HFF-Myc (cell line): ENCODE data around the gene DDX50.

ENCODE experiments used
- DNase-seq: peaks from one replicate; pipeline ENCODE4 v3.0.0-alpha.2; 2011; ENCODE audit warnings: low read depth; ENCODE audit errors: extremely low read depth
- H3K4me3 ChIP-seq: replicated peaks from 2 replicates; pipeline ENCODE4 v1.5.1; 2011; ENCODE audit warnings: low read depth, mild to moderate bottlenecking, control low read depth, low read length
- TF ChIP-seq, protein P1 (sequence below): IDR thresholded peaks from 2 replicates; pipeline ENCODE4 v1.5.1; 2012; ENCODE audit warnings: mild to moderate bottlenecking, low read depth, low read length, control low read depth; ENCODE audit errors: missing control alignments

The DDX50 gene

DNA sequence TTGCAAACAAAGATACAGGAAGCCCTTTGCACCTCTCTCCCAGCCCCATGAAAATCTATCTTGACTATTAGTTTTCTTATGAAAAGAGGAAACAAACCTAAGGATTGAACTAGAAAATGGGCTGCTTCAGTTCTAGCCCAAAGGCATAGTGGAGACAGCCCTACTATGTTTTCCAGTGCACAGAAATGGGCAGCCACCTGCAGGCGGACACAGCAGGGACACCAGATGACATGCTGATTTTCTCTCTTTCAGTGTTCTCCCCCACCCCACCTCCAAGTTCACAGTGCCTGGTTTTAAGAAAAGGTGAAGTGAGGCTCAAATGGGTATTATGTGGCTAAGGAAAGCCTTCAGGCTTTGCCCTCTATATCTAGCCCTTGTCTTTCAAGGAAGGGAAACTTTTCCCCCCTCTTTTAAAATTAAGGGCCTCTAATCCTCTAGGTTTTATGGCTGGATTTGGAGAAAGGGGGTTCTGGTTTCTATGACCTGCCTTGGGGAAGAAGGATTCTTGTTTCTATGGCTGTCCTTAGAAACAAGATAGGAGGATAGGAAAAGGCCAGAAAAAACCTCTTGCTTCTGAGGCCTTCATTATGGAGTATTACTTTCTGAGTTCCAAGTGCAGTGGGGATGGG, 23.5 kb upstream of the DDX50 start:
- no peak overlapping the region for H3K4me3 ChIP-seq
- TF ChIP-seq, protein P1, sequence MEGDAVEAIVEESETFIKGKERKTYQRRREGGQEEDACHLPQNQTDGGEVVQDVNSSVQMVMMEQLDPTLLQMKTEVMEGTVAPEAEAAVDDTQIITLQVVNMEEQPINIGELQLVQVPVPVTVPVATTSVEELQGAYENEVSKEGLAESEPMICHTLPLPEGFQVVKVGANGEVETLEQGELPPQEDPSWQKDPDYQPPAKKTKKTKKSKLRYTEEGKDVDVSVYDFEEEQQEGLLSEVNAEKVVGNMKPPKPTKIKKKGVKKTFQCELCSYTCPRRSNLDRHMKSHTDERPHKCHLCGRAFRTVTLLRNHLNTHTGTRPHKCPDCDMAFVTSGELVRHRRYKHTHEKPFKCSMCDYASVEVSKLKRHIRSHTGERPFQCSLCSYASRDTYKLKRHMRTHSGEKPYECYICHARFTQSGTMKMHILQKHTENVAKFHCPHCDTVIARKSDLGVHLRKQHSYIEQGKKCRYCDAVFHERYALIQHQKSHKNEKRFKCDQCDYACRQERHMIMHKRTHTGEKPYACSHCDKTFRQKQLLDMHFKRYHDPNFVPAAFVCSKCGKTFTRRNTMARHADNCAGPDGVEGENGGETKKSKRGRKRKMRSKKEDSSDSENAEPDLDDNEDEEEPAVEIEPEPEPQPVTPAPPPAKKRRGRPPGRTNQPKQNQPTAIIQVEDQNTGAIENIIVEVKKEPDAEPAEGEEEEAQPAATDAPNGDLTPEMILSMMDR: no peak
- no peak for DNase-seq

DNA sequence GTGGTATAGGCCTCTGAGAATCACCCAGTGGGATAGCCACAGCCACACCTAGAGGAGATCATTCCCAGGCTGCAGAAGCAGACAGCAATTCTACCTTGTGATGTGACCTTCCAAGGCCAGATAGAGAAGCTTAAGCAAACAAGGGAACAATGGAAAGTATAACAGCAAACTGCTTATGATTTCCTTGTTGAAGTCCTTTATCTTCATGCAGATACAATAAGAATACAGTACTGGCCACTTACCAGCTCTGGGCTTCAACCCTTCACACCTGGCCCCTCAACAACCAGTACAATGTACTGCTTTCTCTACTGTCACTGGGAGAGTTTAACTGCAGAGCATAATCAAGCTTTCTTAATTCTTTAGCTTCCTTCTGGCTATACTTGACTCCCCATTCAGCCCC, 22.6 kb upstream of the DDX50 start:
- DNase-seq: no peak
- TF ChIP-seq, protein P1: no peak
- no peak overlapping the region for H3K4me3 ChIP-seq

DNA sequence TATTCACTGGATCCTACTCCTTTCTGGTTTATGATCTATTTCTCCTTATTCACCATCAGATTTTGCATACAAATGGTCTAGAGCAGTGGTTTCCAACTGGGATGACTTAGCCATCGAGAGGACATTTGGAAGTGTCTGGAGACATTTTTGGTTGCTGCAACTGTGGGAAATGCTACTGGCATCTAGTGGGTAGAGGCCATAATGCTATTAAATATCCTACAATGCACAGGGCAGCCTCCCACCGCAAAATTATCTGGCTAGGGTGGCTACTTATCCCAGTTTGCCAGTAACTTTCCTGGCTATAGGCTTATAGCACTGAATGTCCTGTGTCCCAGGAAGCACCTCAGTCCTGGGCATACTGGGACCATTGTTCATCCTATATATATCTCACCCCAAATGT, 21.5 kb upstream of the DDX50 start:
- no peak for DNase-seq
- no peak overlapping the region for H3K4me3 ChIP-seq
- TF ChIP-seq, protein P1: no peak

DNA sequence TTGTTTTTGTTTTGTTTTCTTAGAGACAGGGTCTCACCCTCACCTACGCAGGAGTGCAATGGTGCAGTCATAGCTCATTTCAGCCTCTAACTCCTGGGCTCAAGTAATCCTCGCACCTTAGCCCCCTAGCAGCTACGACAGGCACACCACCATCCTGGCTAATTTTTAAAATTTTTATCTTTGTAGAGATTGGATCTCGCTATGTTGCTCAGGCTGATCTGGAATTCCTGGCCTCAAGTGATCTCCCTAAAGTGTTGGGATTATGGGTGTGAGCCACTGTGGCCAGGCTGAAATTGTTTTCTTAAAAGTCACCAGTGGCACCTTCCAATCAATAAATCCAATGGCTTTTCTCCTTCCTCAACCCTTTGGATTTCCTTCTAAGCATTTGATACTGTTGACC, 20.9 kb upstream of the DDX50 start:
- DNase-seq: no peak
- H3K4me3 ChIP-seq: no peak overlapping the region
- TF ChIP-seq, protein P1: no peak

DNA sequence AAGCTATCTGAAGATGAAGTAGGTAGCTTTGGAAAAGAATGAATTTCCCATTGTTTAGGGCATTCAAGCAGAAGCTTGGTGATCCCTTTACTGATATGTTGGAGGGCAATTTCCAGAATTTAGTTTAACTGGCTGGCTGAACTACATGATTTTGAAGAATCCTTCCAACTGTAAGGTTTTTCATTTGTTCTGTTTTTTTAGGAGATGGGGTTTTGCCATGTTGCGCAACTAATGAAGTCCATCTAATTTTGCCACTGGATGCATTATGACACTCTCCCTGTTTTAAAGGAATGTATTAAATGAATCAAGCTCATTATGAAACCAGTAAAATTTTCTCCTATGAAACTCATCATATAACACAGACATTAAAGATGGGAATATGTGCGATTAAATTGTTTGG, 6.1 kb upstream of the DDX50 start:
- TF ChIP-seq, protein P1: no peak
- DNase-seq: no peak
- H3K4me3 ChIP-seq: no peak overlapping the region

DNA sequence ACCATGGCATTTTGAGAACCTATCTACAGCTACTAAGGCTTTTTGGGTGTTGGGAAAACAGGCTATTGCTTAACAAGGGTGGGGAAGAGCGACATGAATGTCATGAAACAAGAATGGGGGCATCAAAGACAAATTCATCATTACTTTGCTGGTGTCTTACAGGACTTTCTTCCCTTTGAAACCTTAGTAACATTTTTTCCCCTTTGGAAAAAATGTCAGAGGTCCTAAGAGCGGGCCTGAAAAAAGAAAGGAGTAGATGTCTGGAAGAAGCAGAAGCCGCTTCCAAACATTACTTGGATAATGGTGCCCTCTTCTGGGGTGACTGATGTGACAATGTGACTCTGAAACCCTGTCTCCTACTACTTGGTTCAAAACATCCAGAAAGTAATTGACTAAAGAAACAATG, 3.8 kb upstream of the DDX50 start:
- peak; percentile 58 for DNase-seq
- TF ChIP-seq, protein P1: peak; percentile 37
- H3K4me3 ChIP-seq: no peak overlapping the region

DNA sequence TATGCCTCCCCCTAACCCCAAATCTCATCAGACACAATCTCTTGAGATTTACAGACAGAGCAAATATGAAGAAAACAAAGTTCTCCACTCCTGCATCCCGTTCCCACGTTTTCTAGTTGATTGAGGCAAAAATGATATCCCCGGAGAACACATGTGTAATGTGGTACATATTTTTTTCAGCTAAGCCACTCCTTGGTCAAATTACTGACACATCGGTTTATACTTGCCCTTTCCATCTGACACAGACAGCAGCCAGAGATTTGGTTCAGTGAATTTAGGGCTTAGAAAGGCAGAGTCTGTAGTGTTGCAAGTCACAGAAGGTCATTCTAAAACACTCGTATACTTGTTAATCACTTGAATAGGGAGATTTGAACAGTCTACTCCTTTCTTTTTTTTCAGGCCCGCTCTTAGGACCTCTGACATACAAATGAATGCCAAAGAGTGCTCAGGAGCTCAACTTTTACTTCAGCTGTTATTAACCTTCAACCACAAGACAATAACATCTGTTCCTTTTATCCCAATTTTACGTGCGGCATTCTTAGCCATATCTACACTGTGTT, 1.8 kb upstream of the DDX50 start:
- no peak for DNase-seq
- H3K4me3 ChIP-seq: no peak overlapping the region
- TF ChIP-seq, protein P1: no peak
